CD4-positive, alpha-beta T cell (primary cell): ENCODE results near the gene FBXO3. TPM values are rescaled to one million over a fixed set of nuclear protein-coding genes. Genes with fewer than 3 reads are reported as not detected.
"Not testable (repeated sequence)": the region's sequence is repeated elsewhere in the genome, so short reads cannot be mapped to it uniquely, and the experiment has no call there.

Experiments
- ATAC-seq: fragments of 200-7000 bp; cut with Tn5 transposase; one replicate; pipeline ENCODE4 v1.10.0; 2022; ENCODE audit warnings: mild to moderate bottlenecking; ENCODE audit not compliant: poor library complexity
- CTCF ChIA-PET: fragments of 350-600 bp; sonication (Branson Sonifier 250); formaldehyde crosslinking; loops from one replicate; lab custom pipeline; 2021; ENCODE audit warnings: antibody characterized with exemption, inconsistent platforms; lab: Charles Lee
- POLR2A ChIA-PET: fragments of 350-600 bp; sonication (Branson Sonifier 250); formaldehyde crosslinking; loops from one replicate; lab custom pipeline; 2021; ENCODE audit warnings: antibody characterized with exemption, inconsistent platforms; lab: Charles Lee
- DNase-seq, 14 experiments: peaks; one replicate each; pipeline ENCODE4 v3.0.0-alpha.2; 2013 to 2020; ENCODE audit warnings: mixed read lengths in 2 of 14
- H3K27ac ChIP-seq, 2 donors: one replicate each; pipeline versions ENCODE4 v1.5.1 to v1.7.0; 2013; ENCODE audit warnings: low read length in 2 of 2, low read depth in 1 of 2, mild to moderate bottlenecking in 1 of 2
- H3K27me3 ChIP-seq, 2 experiments: 1 replicate in 1 of 2; 2 replicates in 1 of 2; pipeline versions ENCODE4 v1.6.1 to v1.7.0; 2013; ENCODE audit warnings: low read length in 2 of 2, control low read depth in 1 of 2, mild to moderate bottlenecking in 1 of 2, moderate library complexity in 1 of 2; ENCODE audit not compliant: insufficient read depth in 2 of 2, control insufficient read depth in 1 of 2
- H3K36me3 ChIP-seq: one replicate; pipeline ENCODE4 v1.6.1; 2013; ENCODE audit warnings: low read length, control low read depth; ENCODE audit not compliant: insufficient read depth
- H3K4me1 ChIP-seq: one replicate; pipeline ENCODE4 v1.6.1; 2013; ENCODE audit warnings: low read length, control low read depth; ENCODE audit not compliant: insufficient read depth
- H3K4me3 ChIP-seq: one replicate; pipeline ENCODE4 v1.5.1; 2013; ENCODE audit warnings: mild to moderate bottlenecking, low read length, moderate library complexity
- H3K9me3 ChIP-seq, 2 experiments: 1 replicate in 1 of 2; 2 replicates in 1 of 2; pipeline versions ENCODE4 v1.6.1 to v1.7.0; 2013; ENCODE audit warnings: low read length in 2 of 2, mild to moderate bottlenecking in 2 of 2, control low read depth in 1 of 2, moderate library complexity in 1 of 2; ENCODE audit not compliant: control insufficient read depth in 1 of 2, insufficient read depth in 1 of 2
- H3K27ac Mint-ChIP-seq: one replicate; pipeline ENCODE4 v1.8.0; 2020; ENCODE audit warnings: mixed read lengths
- H3K27me3 Mint-ChIP-seq: one replicate; pipeline ENCODE4 v1.8.0; 2021; ENCODE audit warnings: mixed read lengths
- H3K36me3 Mint-ChIP-seq: one replicate; pipeline ENCODE4 v1.8.0; 2021; ENCODE audit warnings: low read depth, mixed read lengths
- H3K4me1 Mint-ChIP-seq: one replicate; pipeline ENCODE4 v1.8.0; 2021; ENCODE audit warnings: low read depth, mixed read lengths
- H3K4me3 Mint-ChIP-seq: one replicate; pipeline ENCODE4 v1.8.0; 2020; ENCODE audit warnings: mild to moderate bottlenecking, mixed read lengths
- H3K9me3 Mint-ChIP-seq: one replicate; pipeline ENCODE4 v1.8.0; 2020; ENCODE audit warnings: mixed read lengths
- intact Hi-C, 2 experiments: fragments of 100-400 bp; cut with DNase I in 1 of 2; cut with micrococcal nuclease in 1 of 2; formaldehyde crosslinking; loops; one replicate each; pipeline versions ENCODE4 v1.15.1 to v1.9.0; 2023 to 2025; cut with DNase I, micrococcal nuclease
- total RNA-seq, 174 experiments: library from RNA in 2 of 174; stranded (reverse) in 2 of 174; gene quantifications; one replicate each; pipeline ENCODE4 v1.2.3 and lab custom pipeline; 2021 to 2026
- TF ChIP-seq, protein P1 (sequence below): fragments of 200-600 bp; IDR thresholded peaks from one replicate; pipeline ENCODE4 v1.8.0; 2022; ENCODE audit warnings: antibody characterized with exemption, mild to moderate bottlenecking

The FBXO3 gene
- total RNA-seq, 2 experiments from 2014 or later, result 62.0 to 63.4 TPM

DNA sequence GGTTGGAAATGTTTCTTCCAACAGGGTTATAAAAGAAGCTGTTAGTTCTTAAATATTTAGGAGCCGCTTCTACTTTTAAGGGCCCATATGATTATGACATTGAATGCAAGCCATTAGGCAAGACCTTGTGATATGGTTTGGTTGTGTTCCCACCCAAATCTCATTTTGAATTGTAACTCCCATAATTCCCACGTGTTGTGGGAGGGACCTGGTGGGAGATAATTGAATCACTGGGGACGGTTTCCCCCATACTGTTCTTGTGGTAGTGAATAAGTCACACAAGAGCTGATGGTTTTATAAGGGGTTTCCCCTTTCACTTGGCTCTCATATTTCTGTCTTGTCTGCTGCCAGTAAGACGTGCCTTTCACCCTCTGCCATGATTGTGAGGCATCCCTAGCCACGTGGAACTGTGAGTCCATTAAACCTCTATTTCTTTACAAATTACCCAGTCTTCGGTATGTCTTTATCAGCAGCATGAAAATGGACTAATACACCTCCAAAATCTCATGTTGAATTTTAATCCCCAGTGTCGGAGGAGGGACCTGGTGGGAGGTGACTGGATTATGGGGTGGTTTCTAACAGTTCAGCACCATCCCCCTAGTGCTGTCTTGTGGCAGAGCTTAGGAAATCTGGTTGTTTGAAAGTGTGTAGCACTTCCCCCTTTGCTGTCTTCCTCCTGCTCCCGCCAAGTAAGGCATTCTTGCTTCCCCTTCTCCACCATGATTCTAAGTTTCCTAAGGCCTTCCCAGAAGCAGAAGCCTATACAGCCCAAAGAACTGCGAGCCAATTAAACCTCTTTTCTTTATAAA, 42.4 kb downstream of the FBXO3 start:
- no peaks in the 10 kb centered on the region for H3K27me3 Mint-ChIP-seq
- peak overlapping the region; percentile 25 for H3K4me3 Mint-ChIP-seq
- no peak overlapping the region for H3K4me3 ChIP-seq
- peaks cover 3% of the 10 kb centered on the region for H3K36me3 Mint-ChIP-seq
- no peak overlapping the region for H3K27ac ChIP-seq
- ATAC-seq, result no peak
- peaks cover 30% of the 10 kb centered on the region for H3K4me1 ChIP-seq
- intact Hi-C loops, result loop anchor here in 1 of 2 experiments (10.0 kb wide), 2 partner anchors 477 to 707 kb away; partner anchors contain the start of gene HIPK3
- ChIA-PET POLR2A (no interaction called here), CTCF (no interaction called here)
- TF ChIP-seq, protein P1, sequence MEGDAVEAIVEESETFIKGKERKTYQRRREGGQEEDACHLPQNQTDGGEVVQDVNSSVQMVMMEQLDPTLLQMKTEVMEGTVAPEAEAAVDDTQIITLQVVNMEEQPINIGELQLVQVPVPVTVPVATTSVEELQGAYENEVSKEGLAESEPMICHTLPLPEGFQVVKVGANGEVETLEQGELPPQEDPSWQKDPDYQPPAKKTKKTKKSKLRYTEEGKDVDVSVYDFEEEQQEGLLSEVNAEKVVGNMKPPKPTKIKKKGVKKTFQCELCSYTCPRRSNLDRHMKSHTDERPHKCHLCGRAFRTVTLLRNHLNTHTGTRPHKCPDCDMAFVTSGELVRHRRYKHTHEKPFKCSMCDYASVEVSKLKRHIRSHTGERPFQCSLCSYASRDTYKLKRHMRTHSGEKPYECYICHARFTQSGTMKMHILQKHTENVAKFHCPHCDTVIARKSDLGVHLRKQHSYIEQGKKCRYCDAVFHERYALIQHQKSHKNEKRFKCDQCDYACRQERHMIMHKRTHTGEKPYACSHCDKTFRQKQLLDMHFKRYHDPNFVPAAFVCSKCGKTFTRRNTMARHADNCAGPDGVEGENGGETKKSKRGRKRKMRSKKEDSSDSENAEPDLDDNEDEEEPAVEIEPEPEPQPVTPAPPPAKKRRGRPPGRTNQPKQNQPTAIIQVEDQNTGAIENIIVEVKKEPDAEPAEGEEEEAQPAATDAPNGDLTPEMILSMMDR, result no peak
- peak overlapping the region; percentile 12 for H3K27ac Mint-ChIP-seq
- H3K27me3 ChIP-seq, result no peaks in the 10 kb centered on the region
- H3K9me3 ChIP-seq, result no peaks in the 10 kb centered on the region
- peaks cover 61% of the 10 kb centered on the region for H3K4me1 Mint-ChIP-seq
- H3K9me3 Mint-ChIP-seq, result no peaks in the 10 kb centered on the region
- H3K36me3 ChIP-seq, result peaks cover 4% of the 10 kb centered on the region
- peak in 2 of 14 experiments; percentile 22 to 25 for DNase-seq

DNA sequence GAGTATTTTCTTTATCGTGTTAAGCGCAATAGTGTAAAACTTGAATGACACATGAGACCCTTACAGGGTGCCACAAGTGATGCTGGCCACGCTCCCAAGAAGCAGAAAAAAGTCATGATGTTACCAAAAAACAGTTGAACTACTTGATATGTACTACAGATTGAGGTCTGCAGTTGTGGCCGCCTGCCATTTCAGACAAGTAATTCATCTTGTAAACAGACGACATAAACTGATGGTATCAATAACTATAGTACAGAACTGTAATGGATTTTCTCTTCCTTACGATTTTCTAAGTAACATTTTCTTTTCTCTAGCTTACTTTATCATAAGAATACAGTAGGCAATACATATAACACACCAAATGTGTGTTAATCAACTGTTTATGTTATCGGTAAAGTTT, 43.6 kb downstream of the FBXO3 start:
- Histone ChIP-seq H3K9me3 (no peaks in the 10 kb centered on the region), H3K4me3 (no peak overlapping the region), H3K4me1 (peaks cover 24% of the 10 kb centered on the region), H3K27ac (no peak overlapping the region), H3K36me3 (peaks cover 4% of the 10 kb centered on the region), H3K27me3 (no peaks in the 10 kb centered on the region)
- no peaks in the 10 kb centered on the region for H3K27me3 Mint-ChIP-seq
- H3K36me3 Mint-ChIP-seq, result peaks cover 3% of the 10 kb centered on the region
- CTCF ChIA-PET, result no interaction called here
- ATAC-seq (no peak), DNase-seq (no peak)
- H3K9me3 Mint-ChIP-seq, result no peaks in the 10 kb centered on the region
- intact Hi-C loops, result loop anchor here in 1 of 2 experiments (10.0 kb wide), 2 partner anchors 476 to 706 kb away; partner anchors contain the start of gene HIPK3
- peaks cover 70% of the 10 kb centered on the region for H3K4me1 Mint-ChIP-seq
- H3K4me3 Mint-ChIP-seq, result no peak overlapping the region
- POLR2A ChIA-PET, result no interaction called here
- H3K27ac Mint-ChIP-seq, result no peak overlapping the region
- TF ChIP-seq, protein P1, result no peak

DNA sequence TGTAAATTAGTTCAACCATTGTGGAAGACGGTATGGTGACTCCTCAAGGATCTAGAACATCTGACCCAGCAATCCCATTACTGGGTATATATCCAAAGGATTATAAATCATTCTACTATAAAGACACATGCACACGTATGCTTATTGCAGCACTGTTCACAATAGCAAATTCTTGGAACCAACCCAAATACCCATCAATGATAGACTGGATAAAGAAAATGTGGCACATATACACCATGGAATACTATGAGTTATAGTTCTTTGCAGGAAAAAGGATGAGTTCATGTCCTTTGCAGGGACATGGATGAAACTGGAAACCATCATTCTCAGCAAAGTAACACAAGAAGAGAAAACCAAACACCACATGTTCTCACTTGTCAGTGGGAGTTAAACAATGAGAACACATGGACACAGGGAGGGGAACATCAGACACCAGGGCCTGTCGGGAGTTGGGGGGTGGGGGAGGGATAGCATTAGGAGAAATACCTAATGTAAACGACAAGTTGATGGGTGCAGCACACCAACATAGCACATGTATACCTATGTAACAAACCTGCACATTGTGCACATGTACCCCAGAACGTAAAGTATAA, 45.2 kb downstream of the FBXO3 start:
- H3K36me3 ChIP-seq, intact Hi-C loops, POLR2A ChIA-PET, H3K9me3 ChIP-seq, H3K4me3 ChIP-seq, DNase-seq, H3K4me3 Mint-ChIP-seq, H3K9me3 Mint-ChIP-seq, H3K36me3 Mint-ChIP-seq, H3K27me3 ChIP-seq, H3K27ac ChIP-seq, CTCF ChIA-PET, H3K27me3 Mint-ChIP-seq, H3K27ac Mint-ChIP-seq, ATAC-seq: not testable (repeated sequence)
- H3K4me1 ChIP-seq, result peaks cover 15% of the 10 kb centered on the region
- H3K4me1 Mint-ChIP-seq, result peaks cover 70% of the 10 kb centered on the region

DNA sequence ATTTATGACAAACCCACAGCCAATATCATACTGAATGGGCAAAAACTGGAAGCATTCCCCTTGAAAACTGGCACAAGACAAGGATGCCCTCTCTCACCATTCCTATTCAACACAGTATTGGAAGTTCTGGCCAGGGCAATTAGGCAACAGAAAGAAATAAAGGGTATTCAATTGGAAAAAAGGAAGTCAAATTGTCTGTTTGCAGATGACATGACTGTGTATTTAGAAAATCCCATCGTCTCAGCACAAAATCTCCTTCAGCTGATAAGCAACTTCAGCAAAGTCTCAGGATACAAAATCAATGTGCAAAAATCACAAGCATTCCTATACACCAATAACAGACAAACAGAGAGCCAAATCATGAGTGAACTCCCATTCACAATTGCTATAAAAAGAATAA, 46.8 kb downstream of the FBXO3 start:
- POLR2A ChIA-PET, H3K36me3 Mint-ChIP-seq, intact Hi-C loops, DNase-seq, CTCF ChIA-PET, H3K9me3 Mint-ChIP-seq, H3K27ac Mint-ChIP-seq, ATAC-seq, H3K36me3 ChIP-seq, H3K4me3 ChIP-seq, H3K9me3 ChIP-seq, H3K4me3 Mint-ChIP-seq, H3K27ac ChIP-seq, H3K27me3 Mint-ChIP-seq, H3K27me3 ChIP-seq: not testable (repeated sequence)
- peaks cover 59% of the 10 kb centered on the region for H3K4me1 Mint-ChIP-seq
- H3K4me1 ChIP-seq, result peaks cover 20% of the 10 kb centered on the region
